OCI-LY3 (cell line): ENCODE results near the gene MYRF.

Experiments
- CTCF ChIP-seq: fragments of 200-600, 300-600 bp; sonication (generic); IDR thresholded peaks from 2 replicates; pipeline ENCODE4 v1.5.1; 2014; ENCODE audit warnings: antibody characterized with exemption, low read length, low read depth
- EZH2phosphoT487 ChIP-seq: fragments of 200-600 bp; shearing (Covaris generic); IDR thresholded peaks from 2 replicates; pipeline ENCODE4 v1.6.1; 2018; ENCODE audit warnings: antibody characterized with exemption, mixed run types, low read depth

GRCh38 chr11:61829806-61830205 is 77.4 kb downstream of the MYRF start:
- TF ChIP-seq CTCF (no peak), EZH2phosphoT487 (no peak)
